ENCODE measurements around the gene PCBP3.

The PCBP3 gene

GRCh38 chr21:45820171-45821091 lies 176.9 kb downstream of the PCBP3 start:
- TF ChIP-seq, protein P1, sequence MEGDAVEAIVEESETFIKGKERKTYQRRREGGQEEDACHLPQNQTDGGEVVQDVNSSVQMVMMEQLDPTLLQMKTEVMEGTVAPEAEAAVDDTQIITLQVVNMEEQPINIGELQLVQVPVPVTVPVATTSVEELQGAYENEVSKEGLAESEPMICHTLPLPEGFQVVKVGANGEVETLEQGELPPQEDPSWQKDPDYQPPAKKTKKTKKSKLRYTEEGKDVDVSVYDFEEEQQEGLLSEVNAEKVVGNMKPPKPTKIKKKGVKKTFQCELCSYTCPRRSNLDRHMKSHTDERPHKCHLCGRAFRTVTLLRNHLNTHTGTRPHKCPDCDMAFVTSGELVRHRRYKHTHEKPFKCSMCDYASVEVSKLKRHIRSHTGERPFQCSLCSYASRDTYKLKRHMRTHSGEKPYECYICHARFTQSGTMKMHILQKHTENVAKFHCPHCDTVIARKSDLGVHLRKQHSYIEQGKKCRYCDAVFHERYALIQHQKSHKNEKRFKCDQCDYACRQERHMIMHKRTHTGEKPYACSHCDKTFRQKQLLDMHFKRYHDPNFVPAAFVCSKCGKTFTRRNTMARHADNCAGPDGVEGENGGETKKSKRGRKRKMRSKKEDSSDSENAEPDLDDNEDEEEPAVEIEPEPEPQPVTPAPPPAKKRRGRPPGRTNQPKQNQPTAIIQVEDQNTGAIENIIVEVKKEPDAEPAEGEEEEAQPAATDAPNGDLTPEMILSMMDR (IDR thresholded peaks at IDR 0.05; ENCODE audit: extremely low read depth, missing control alignments): peak; percentile 71
- peak; percentile 87 for DNase-seq (ENCODE audit: low spot score)

- TF ChIP-seq, protein P1 (IDR thresholded peaks at IDR 0.05; ENCODE audit: extremely low read depth, missing control alignments): no peak
- no peak for DNase-seq (ENCODE audit: low spot score)
Observed at GRCh38 chr21:45821315-45821962, 177.9 kb downstream of the PCBP3 start.

DNA sequence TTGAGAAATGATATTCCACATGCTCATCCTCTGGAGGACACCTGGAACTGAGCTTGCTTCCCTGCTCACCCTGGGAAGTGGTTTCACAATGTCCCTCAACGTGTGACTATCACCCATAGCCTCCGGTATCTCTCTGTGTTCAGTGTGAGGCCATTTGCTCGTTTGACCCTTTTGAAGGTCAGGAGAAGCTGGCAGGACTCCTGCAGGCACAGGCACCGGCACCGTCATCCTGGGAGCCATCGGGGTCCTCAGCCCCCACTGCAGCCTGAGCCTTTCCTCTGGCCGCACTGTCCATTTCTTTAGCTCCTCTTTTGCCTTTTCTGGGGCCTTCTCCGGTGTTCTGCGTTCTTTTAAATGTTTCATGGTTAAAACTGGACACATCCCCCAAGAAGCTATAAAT lies 178.5 kb downstream of the PCBP3 start:
- DNase-seq (ENCODE audit: low spot score): no peak
- TF ChIP-seq, protein P1 (IDR thresholded peaks at IDR 0.05; ENCODE audit: extremely low read depth, missing control alignments): no peak

DNA sequence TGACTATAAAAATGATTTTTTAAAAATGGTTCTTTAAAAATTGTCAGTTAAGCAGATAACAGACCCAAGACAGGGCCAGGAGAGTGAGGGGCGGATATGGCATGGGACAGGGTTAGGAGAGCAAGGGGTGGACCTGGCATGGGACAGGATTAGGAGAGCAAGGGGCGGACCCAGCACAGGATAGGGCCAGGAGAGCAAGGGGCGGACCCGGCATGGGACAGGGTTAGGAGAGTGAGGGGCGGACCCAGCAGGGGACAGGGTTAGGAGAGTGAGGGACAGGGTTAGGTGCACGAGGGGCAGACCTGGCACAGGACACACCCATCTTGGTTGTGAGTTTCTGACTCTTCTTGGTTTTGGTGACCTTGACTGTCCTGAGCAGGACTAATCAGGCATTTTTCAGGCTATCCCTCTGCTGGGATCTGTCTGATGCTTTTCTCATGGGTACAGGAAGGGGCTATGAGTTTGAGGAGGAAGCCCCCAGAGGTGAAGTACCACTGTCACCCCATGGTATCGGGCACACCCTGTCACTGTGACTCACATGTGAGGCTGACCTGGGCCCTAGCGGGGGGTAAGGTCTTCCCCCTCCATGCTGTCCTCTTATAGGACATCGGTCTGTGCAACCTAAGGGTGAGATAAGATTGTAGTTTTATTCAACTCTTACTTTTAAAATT lies 179.0 kb downstream of the PCBP3 start:
- no peak for DNase-seq (ENCODE audit: low spot score)
- TF ChIP-seq, protein P1 (IDR thresholded peaks at IDR 0.05; ENCODE audit: extremely low read depth, missing control alignments): no peak

DNA sequence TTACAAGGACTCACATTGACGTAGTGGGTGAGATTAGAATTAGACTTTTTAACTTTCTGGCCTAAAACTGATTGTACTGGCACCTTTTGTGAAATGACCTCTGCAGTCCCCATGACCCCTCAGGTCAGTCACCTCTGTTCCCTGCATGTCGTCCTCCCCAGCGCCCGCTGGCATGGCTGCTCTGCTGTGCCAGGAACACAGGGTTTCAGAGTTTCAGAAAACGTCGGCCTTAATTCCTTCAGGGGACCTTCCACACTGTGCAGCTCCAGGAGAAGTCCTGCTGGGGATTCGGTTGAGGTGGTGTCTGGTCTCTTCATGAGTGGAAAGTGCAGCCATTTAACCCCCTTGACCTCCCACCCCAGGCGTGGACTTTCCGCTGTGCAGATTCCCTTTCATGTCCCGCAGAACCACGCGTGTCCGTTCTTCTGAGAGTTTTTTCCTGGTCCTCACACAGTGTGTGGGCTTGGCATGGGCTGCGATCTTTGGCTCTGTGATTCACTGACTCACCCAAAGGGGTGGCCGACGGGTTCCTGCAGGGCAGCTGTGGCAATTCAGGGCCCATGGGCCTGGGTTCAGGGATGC lies 179.7 kb downstream of the PCBP3 start:
- no peak for DNase-seq (ENCODE audit: low spot score)
- TF ChIP-seq, protein P1 (IDR thresholded peaks at IDR 0.05; ENCODE audit: extremely low read depth, missing control alignments): no peak

GRCh38 chr21:45824546-45825215 lies 181.2 kb downstream of the PCBP3 start:
- no peak for DNase-seq (ENCODE audit: low spot score)
- TF ChIP-seq, protein P1 (IDR thresholded peaks at IDR 0.05; ENCODE audit: extremely low read depth, missing control alignments): no peak
